Lung (tissue), 12 donors: Measurements from ENCODE around the gene ATG4C. TPM values are rescaled to one million over a fixed set of nuclear protein-coding genes. Genes with fewer than 3 reads are reported as not detected.

Experiments
- ATAC-seq: fragments of 200-7000 bp; cut with Tn5 transposase; one replicate; pipeline ENCODE4 v1.9.1; 2020; ENCODE audit warnings: moderate number of reproducible peaks; ENCODE audit not compliant: insufficient read depth, low FRiP score
- DNase-seq, 3 donors: peaks; one replicate each; pipeline ENCODE4 v3.0.0-alpha.2; 2013 to 2017
- H3K27ac ChIP-seq, 2 donors: one replicate each; pipeline ENCODE4 v1.5.1; 2013; ENCODE audit warnings: mild to moderate bottlenecking in 2 of 2, moderate library complexity in 2 of 2, control low read depth in 1 of 2, inconsistent platforms in 1 of 2, low read depth in 1 of 2, low read length in 1 of 2
- H3K27me3 ChIP-seq, 3 donors: one replicate each; pipeline ENCODE4 v1.5.1; 2013; ENCODE audit warnings: low read length in 2 of 3; ENCODE audit not compliant: control insufficient read depth in 3 of 3, insufficient read depth in 3 of 3
- H3K36me3 ChIP-seq, 4 donors: one replicate each; pipeline ENCODE4 v1.5.1; 2013; ENCODE audit warnings: low read length in 4 of 4, mild to moderate bottlenecking in 1 of 4, moderate library complexity in 1 of 4; ENCODE audit not compliant: control insufficient read depth in 4 of 4, insufficient read depth in 4 of 4
- H3K4me1 ChIP-seq, 5 donors: one replicate each; pipeline ENCODE4 v1.5.1; 2013; ENCODE audit warnings: low read length in 5 of 5, mild to moderate bottlenecking in 2 of 5, moderate library complexity in 1 of 5; ENCODE audit not compliant: control insufficient read depth in 5 of 5, insufficient read depth in 5 of 5
- H3K4me3 ChIP-seq: one replicate; pipeline ENCODE4 v1.5.1; 2013; ENCODE audit warnings: mild to moderate bottlenecking, control low read depth, moderate library complexity
- H3K9ac ChIP-seq, 2 donors: one replicate each; pipeline ENCODE4 v1.5.1; 2013; ENCODE audit warnings: low read length in 2 of 2, control low read depth in 1 of 2; ENCODE audit not compliant: insufficient read depth in 1 of 2
- H3K9me3 ChIP-seq, 4 donors: one replicate each; pipeline ENCODE4 v1.5.1; 2013; ENCODE audit warnings: low read length in 3 of 4, mild to moderate bottlenecking in 1 of 4, moderate library complexity in 1 of 4; ENCODE audit not compliant: control insufficient read depth in 4 of 4, insufficient read depth in 3 of 4
- CTCF ChIP-seq: IDR thresholded peaks from 2 replicates; pipeline ENCODE4 v1.5.1; 2012; ENCODE audit warnings: mild to moderate bottlenecking; ENCODE audit errors: control extremely low read depth, extremely low read depth
- WGBS, 2 donors: extraction: QIAGEN DNeasy Blood & Tissue Kit; methylation state at CpG; one replicate each; pipeline ENCODE4 v1.1.7; 2013; 5-methylcytosine and 5-hydroxymethylcytosine counted together
- polyA plus RNA-seq, 2 donors: library from polyadenylated mRNA; stranded (reverse); fragments of 200-250 nt; gene quantifications; one replicate each; pipeline ENCODE4 v1.2.1, GENCODE V29; 2013
- total RNA-seq, 2 donors: library from RNA; depleted of rRNA in 1 of 2; stranded (reverse); fragments of >200 nt in 1 of 2; gene quantifications; one replicate each; pipeline ENCODE4 v1.2.1, GENCODE V29; 2014 to 2021
- donor health status: control.
- donor health status: control.
- donor health status: Bipolar disorder and iron deficiency.
- donor health status: healthy.
- donor health status: DM: yes; HTN: yes; CAD: no.

ATG4C gene
- total and polyA plus RNA-seq, 4 donors = 3.9 to 12.9 (median 7.3) TPM

- Histone ChIP-seq H3K4me3 (no peak overlapping the region), H3K9me3 (no peaks in the 10 kb centered on the region), H3K9ac (no peak overlapping the region), H3K27ac (no peak overlapping the region), H3K36me3 (no peaks in the 10 kb centered on the region), H3K27me3 (no peaks in the 10 kb centered on the region), H3K4me1 (peaks cover 0 to 4% (median 0%) of the 10 kb centered on the region in 5 donors)
- TF ChIP-seq CTCF = no peak
- 19 to 48% methylated on average over 3 of the region's 3 CpGs for WGBS, 2 donors
- ATAC-seq (no peak), DNase-seq (peak in 2 of 3 donors; percentile 15 to 19)
These were observed 16.9 kb downstream of the ATG4C start for GRCh38 chr1:62800825-62801306.

GRCh38 chr1:62809788-62810187 is 25.9 kb downstream of the ATG4C start:
- Histone ChIP-seq H3K4me1 (no peaks in the 10 kb centered on the region), H3K9me3 (no peaks in the 10 kb centered on the region), H3K27ac (no peak overlapping the region), H3K27me3 (no peaks in the 10 kb centered on the region), H3K9ac (no peak overlapping the region), H3K36me3 (peaks cover 0 to 9% (median 2%) of the 10 kb centered on the region in 4 donors), H3K4me3 (no peak overlapping the region)
- 95 to 97% methylated on average over 3 of the region's 3 CpGs for WGBS, 2 donors
- DNase-seq (no peak), ATAC-seq (no peak)
- TF ChIP-seq CTCF = no peak

- Histone ChIP-seq H3K4me3 (no peak overlapping the region), H3K4me1 (no peaks in the 10 kb centered on the region), H3K27me3 (no peaks in the 10 kb centered on the region), H3K9ac (no peak overlapping the region), H3K27ac (no peak overlapping the region), H3K9me3 (no peaks in the 10 kb centered on the region), H3K36me3 (peaks cover 0 to 9% (median 3%) of the 10 kb centered on the region in 4 donors)
- DNase-seq (no peak), ATAC-seq (no peak)
- no peak for TF ChIP-seq CTCF
- 77 to 84% methylated on average over 6 of the region's 6 CpGs for WGBS, 2 donors
These were observed 26.7 kb downstream of the ATG4C start for GRCh38 chr1:62810420-62811274.
